ENCODE measurements around the gene CIT.

- TF ChIP-seq CTCF (IDR thresholded peaks at IDR 0.05) (no peak), POLR2A (IDR thresholded peaks at IDR 0.05) (no peak)
These were observed 131.0 kb downstream of the CIT start for GRCh38 chr12:119746169-119746568.

All from body of pancreas (tissue), 4 donors.